22Rv1 (cell line): Measurements from ENCODE around the gene SLC39A8.

ENCODE experiments used
- ZFX ChIP-seq: fragments of 450-650 bp; IDR thresholded peaks from 2 replicates; pipeline ENCODE4 v1.6.1; 2017; ENCODE audit warnings: antibody characterized with exemption, borderline replicate concordance
- TF ChIP-seq, protein P1 (sequence below): fragments of 450-650 bp; IDR thresholded peaks from 2 replicates; pipeline ENCODE4 v1.5.1; 2017; ENCODE audit warnings: mild to moderate bottlenecking

DNA sequence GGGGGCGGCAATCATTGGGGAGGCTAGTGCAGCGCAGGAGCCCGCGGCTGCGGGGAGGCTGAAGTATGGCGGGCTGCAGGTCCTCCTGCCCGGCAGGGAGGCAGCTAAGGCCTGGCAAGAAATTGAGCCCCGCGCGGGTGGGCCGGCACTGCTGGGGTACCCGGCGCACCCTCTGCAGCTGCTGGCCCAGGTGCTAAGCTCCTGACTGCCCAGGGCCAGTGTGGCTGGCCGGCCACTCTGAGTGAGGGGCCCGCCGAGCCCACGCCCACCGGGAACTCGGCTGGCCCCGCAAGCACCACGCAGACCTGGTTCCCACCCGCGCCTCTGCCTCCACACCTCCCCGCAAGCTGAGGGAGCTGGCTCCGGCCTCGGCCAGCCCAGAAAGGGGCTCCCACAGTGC lies 94.9 kb downstream of the SLC39A8 start:
- TF ChIP-seq, protein P1, sequence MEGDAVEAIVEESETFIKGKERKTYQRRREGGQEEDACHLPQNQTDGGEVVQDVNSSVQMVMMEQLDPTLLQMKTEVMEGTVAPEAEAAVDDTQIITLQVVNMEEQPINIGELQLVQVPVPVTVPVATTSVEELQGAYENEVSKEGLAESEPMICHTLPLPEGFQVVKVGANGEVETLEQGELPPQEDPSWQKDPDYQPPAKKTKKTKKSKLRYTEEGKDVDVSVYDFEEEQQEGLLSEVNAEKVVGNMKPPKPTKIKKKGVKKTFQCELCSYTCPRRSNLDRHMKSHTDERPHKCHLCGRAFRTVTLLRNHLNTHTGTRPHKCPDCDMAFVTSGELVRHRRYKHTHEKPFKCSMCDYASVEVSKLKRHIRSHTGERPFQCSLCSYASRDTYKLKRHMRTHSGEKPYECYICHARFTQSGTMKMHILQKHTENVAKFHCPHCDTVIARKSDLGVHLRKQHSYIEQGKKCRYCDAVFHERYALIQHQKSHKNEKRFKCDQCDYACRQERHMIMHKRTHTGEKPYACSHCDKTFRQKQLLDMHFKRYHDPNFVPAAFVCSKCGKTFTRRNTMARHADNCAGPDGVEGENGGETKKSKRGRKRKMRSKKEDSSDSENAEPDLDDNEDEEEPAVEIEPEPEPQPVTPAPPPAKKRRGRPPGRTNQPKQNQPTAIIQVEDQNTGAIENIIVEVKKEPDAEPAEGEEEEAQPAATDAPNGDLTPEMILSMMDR: no peak
- TF ChIP-seq ZFX: no peak
